Mucosa of gallbladder (tissue), 1 donor: ENCODE data around the gene SMIM9. TPM values are rescaled to one million over a fixed set of nuclear protein-coding genes. Genes with fewer than 3 reads are reported as not detected.
"Not testable (repeated sequence)": the region's sequence is repeated elsewhere in the genome, so short reads cannot be mapped to it uniquely, and the experiment has no call there.

Experiments
- DNase-seq: peaks from one replicate; pipeline ENCODE4 v3.0.0-alpha.2; 2020; ENCODE audit warnings: low spot score
- total RNA-seq: library from RNA; stranded (reverse); gene quantifications from one replicate; pipeline ENCODE4 v1.2.1, GENCODE V29; 2021
- donor health status: DM: no; HTN: no; CAD: no.

The SMIM9 gene
- total RNA-seq: not detected

DNA sequence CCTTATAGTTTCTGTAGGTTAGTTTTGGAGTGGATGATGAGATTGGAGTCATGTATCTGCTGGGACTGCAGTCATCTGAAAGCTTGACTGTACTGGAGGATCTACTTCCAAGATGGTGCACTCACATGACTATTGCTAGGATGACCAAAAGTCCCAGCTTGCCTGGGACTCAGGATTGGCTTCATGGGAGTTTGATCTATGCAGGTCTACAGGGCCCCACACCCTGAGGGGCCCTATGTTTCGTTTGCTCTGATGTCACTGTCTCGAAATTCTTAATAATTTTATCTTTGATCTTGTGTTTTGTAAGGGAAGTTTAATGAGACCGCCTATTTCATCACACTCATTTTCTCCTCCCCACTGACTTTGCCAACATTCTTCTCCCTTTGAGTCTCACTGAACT is at the start of gene SMIM9:
TSS of gene SMIM9 (minus strand) at position 101 of the 400 bp plus-strand sequence. CDS start 3,806 bp downstream, outside the sequence.
- no peak for DNase-seq

DNA sequence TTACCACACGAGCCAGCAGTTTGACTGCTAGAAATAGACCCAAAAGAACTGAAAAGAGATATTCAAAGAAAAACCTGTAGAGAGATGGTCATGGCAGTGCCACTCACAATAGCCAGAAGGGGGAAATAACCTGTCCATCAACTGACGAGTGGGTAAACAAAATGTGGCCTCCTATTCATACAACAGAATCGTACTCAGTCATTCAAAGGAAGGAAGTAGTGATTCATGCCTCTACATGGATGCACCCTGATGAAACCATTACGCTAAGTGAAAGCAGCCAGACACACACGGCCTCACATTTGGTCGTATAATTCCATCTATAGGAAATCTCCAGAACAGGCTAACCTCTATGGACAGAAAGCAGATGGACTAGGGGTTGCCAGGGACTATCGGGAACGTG is 49.6 kb upstream of the SMIM9 start:
- not testable (repeated sequence) for DNase-seq

DNA sequence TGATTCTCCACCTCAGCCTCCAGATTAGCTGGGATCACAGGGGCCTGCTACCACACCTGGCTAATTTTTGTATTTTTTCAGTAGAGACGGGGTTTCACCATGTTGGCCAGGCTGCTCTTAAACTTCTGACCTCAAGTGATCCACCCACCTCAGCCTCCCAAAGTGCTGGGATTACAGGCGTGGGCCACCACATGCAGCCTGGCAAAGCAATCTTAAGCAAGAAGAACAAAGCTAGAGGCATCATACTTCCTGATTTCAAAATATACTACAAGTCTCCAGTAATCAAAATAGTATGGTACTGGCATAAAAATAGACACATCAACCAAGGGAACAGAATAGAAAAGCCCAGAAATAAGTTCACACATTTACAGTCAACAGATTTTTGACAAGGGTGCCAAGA is 38.9 kb upstream of the SMIM9 start:
- DNase-seq: no peak

DNA sequence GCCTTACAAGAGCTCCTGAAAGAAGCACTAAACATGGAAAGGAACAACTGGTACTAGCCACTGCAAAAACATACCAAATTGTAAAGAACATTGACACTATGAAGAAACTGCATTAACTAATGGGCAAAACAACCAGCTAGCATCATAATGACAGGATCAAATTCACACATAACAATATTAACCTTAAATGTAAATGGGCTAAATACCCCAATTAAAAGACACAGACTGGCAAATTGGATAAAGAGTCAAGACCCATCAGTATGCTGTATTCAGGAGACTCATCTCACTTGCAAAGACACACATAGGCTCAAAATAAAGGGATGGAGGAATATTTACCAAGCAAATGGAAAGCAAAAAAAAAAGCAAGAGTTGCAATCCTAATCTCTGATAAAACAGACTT is 34.1 kb upstream of the SMIM9 start:
- DNase-seq: not testable (repeated sequence)

DNA sequence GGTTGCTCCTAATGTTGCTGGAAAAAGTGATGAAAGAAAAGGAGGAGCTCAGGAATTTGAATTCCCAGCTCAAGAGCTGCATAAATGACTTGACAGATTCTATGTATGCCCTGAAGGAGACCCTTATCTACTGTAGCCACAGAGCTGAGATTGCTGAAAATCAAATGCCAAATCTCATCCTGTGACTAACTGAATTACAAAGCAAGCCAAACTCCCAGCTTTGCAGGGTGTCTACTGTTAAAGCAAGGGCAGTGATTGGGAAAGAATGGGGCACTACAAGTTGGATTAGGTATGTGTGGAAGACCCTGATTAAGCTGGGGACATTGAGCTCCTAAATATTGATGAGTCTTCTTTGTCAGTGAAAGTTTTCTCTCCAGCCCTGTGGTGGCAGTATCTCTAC is 20.8 kb upstream of the SMIM9 start:
- no peak for DNase-seq

DNA sequence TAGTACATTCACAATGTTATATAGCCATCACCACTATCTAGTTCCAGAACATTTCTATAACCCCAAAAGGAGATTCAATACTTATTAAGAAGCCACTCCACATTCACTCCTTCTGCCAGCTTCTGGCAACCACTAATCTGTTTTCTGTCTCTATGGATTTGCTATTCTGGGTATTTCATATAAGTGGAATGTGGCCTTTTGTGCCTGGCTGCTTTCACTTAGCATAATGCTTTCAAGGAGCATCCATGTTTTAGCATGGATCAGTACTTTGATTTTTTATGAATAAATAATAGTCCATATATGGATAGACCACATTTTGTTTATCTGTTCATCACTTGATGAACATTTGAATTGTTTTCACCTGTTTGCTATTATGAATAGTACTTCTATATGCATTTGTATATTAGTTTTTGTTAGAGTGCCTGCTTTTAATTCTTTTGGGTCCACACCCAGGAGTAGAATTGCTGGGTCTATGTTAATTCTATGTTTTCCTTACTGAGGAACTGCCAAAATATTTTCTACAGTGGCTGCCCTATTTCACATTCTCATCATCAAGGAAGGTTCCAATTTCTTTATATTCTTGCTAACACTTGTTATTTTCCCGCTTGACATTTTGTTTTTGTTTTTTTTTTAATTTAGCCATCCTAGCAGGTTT is 16.6 kb upstream of the SMIM9 start:
- no peak for DNase-seq

DNA sequence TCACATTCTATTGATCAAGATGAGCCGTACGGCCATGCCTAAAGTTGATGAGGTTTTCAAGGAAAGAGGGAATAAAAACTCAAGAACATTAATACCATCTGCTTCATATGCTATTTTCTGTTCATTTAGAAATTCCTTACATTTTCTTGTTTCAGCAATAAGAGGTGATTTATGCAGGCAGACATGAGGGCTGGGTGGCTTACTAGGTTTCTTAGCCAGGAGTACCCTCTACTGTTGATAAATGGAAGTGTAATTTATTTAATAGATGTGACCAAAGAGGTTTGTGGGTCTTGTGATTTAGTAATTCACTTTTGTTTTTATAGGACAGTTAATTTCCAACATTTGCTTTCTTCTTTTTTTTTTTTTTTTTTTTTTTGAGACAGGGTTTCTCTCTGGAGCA is 6.4 kb upstream of the SMIM9 start:
- no peak for DNase-seq

DNA sequence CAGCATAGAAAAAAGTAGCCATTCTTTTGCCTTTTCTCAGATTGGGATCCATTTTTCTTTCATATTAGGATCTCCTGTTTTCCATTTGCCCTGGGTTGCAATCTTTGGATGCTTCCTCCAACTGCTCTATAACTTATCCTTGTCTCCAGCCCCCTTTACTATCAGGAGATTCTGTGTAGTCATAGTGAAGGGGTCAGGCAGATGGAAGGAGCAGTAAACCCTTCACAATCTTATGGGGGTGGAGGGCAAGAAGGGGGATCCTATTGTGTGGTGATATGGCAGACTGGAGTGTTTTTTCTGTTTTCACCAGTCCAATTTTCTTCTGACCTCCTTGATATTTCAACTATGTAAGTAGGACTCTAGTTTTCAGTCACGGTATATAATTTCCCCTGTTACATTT is 1.7 kb upstream of the SMIM9 start:
- DNase-seq: no peak

DNA sequence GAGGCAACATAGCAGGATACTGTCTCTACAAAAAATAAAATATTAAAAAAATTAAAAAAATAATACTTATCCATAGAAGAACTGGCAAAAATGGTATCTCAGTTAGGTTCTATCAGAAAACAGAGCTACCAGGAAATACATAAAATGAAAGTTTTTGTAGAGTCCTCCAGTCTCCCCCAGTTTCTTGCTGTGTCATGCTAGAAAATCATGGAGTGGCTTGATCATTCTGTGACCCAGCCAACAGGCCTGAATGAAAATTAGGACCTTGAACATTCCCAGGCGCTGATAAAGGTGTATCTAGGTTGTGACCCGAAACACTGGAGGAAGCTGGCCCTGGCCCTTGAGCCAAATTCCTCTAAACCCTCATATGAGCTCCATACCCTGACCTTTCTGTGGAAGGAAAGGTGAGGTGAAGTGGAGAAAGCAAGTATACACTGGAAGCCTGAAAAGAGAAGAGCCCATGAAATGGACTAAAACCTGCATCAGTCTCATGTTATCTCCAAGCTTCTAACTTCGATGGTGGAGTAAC is 652 bp downstream of the SMIM9 start:
- no peak for DNase-seq

DNA sequence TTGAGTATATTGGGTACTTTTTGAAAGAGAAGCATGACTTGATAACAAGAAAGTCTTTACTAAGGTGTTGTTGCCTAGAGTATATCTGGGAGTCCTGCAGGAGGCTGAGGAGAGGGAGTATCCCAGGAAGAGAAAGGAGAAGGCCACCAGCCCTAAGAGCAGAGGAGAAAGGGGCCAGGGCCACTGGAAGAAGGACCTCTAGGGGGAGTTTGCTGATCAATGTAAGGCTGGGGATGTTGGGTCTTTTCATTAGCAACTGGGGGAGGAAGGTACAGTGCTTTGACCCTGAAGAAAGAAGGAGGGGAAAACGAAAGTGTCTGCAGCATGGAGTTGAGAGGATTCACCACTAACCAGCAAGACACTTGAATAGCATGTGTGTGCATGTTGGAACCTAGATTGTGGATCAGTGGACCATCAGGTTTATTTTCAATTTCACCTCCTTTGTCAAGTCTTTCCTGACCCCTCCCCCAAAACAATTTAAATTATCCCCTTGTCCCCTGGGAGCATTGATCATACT is 4.5 kb downstream of the SMIM9 start:
- no peak for DNase-seq

DNA sequence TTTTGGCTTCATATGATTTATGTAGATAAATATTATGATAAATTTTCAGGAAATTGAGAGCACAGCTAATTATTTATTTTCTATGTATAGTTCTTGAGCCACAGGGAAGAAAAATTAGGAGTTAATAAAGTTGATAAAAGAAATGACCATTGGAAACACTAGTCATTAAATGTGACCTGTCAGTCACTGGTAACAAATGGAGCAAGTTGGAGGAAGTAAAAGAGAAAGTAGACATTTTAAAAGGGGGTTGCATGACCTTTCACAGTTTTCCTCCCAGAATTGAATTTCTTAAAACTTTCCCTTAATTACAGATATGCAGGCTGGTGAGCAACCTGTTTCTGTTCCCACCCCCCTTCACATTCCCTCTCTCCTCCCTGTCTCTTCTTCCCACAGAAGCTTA is 5.3 kb downstream of the SMIM9 start:
- no peak for DNase-seq

DNA sequence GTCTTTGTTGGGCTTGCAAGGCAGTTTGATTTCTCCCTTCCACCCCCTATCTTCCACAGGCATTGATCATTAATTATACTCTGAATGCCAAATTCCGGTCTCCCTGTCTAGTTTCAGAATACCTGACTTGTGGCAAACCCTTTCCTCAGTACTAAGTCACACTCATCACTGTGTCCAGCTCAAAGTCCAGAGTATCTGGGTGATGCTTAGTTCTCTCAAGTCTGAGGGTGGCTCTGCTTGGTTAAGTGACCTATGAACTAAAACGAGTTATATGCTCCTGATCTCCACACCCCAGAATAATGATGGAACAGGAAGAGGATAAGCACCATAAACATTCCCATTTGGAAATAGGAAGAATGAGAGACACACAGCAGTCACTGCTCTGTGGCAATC is 6.5 kb downstream of the SMIM9 start:
- no peak for DNase-seq

DNA sequence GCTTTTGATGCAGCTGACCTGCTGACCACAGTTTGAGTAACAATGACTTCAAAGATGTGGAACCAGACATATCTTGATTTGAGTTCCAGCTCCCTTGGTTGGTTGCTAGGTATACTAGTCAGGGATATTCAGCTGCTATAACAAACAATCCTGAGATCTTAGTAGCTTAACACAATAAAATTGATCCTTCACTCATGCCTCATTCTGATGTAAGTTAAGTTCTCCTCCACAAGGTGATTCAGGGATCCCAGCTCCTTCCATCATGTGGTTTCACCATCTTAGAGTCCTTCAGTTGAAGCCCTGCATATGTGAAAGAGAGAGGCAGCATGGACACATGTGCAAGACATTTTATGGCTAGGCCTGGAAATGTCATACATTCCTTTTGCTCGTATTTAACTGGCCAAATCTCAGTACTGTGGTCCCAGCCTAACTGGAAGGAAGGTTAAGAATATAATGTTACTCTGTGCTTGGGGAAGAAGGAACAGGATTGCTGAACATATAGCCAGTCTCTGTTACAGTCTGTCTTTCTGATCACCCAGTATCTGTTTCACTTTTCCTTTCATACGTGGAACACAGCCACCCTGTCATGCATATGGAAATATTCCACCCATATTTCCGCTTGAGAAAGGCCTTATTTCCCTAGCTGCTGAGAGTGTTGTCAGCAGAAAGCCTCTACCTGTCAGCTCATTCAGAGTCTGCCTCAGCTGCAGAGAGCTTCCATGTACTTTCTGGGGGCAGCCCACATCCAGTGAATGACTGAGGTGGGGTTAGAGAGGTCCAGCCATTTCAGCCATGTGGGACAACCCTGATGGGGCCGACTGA is 7.1 kb downstream of the SMIM9 start:
- DNase-seq: no peak

DNA sequence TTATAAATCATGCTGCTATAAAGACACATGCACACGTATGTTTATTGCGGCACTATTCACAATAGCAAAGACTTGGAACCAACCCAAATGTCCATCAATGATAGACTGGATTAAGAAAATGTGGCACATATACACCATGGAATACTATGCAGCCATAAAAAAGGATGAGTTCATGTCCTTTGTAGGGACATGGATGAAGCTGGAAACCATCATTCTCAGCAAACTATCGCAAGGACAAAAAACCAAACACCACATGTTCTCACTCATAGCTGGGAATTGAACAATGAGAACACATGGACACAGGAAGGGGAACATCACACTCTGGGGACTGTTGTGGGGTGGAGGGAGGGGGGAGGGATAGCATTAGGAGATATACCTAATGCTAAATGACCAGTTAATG is 8.9 kb downstream of the SMIM9 start:
- DNase-seq: not testable (repeated sequence)

DNA sequence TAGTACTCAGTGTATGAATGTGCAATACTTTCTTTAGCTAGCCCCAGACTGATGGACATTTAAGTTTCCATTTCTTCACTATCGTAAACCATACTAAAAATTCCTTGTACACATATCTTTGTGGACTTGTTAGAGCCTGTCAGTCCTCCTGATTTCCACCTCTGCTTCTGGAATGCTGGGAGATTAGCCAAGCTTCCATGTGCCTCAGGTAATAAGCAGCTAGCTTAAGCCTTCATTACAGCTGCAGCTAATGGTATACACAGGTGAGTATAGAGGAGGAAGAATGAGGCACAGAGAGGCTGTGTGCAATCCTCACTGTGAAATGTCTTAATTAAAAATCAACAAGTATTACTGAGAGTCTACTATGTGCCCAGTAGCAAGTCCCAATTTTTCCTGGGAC is 9.8 kb downstream of the SMIM9 start:
- no peak for DNase-seq

DNA sequence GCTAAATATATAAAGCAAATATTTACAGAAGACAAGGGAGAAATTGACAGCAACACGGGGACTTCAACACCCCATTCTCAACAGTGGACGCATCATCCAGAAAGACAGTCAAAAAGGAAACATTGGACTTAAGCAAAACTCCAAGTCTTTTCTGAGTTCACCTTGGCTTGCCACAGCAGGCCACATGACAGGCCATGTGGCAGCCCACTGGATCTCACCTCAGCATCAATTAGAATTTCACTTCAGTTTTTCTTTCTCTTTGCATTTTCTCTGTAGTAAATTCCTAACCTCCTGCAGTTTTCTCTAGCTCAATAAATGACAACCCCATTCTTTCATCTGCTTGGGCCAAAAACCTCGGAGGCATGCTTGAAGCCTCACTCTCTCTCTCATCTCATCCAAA is 12.4 kb downstream of the SMIM9 start:
- DNase-seq: no peak

DNA sequence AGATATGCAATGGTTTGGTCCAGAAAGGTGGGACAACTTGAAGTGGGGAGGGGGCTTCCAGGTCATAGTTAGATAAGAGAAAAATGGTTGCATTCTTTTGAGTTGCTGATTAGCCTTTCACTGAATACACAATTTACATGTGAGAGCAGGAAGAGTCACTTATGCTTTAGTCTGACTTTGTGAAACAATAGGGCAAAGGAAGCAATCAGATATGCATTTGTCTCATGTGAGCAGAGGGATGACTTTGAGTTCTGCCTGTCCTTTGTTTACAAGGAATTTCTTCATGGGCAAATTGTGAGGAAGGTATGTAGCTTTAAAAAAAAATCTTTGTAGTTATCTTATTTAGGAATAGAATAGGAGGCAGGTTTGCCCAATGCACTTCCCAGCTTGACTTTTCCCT is 12.9 kb downstream of the SMIM9 start:
- no peak for DNase-seq

DNA sequence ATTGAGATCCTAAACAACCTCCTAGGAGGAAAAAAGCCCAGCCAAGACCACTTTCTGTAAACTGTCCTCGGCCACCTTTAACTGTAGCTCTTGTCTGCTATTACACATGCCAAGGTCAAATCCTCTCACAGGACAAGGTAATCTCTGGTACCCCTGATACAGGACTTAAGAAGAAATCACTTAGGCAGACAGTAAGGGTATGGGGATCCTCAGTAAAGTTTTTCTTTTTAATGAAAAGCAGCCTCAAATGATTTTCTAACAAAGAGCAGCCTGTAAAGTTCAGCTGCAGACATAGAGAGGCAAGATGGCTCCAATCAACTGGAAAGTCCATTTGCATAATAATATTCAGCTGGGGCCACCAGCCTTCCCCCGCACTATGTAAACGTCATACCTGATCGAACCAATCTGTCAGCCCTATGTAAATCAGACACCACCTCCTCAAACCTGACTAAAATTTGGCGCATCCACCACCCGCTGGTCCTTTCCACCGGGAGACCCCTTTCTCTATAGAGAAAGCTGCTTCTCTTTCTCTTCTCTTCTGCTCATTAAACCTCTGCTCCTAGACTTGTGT is 14.6 kb downstream of the SMIM9 start:
- DNase-seq: no peak

DNA sequence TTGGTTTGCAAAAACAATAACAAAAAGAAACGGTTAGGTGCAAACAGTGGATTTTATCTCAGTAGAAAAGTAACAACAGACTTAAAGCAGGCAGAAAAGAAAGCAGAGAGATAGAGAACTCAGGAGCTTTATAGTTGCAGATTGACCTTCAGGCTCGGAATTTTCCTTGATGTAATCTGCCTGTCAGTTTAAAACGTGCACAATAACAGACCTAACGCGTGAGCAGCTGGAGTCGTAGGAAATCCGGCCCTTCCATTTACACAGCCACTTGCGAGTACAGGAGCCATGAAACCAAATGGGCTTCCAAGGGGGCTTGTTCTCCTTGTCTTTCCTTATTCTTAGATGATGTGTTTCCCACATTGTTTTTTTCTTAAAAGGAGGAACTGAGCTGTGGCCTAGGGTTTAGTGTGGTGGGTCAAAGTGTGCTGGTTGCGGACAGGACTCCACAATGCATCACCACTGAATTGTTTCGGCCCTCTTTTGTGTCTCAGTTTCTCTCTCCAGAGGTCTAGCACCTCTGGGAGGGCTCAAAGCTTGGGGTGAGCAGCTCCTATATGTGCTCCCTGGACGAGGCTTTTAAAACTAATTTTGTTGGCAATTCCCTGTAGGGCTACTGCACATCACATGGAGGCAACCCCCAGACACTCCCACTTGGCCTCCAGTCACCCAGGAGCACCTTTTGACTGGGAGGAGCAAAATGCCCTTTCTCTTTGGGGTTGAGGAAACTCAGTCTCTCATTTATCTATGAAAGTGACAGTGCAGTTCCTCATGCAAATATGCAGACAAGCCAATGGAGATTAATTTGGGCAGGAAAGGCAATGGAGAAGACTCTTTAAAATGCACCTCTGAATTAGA is 15.3 kb downstream of the SMIM9 start:
- no peak for DNase-seq

DNA sequence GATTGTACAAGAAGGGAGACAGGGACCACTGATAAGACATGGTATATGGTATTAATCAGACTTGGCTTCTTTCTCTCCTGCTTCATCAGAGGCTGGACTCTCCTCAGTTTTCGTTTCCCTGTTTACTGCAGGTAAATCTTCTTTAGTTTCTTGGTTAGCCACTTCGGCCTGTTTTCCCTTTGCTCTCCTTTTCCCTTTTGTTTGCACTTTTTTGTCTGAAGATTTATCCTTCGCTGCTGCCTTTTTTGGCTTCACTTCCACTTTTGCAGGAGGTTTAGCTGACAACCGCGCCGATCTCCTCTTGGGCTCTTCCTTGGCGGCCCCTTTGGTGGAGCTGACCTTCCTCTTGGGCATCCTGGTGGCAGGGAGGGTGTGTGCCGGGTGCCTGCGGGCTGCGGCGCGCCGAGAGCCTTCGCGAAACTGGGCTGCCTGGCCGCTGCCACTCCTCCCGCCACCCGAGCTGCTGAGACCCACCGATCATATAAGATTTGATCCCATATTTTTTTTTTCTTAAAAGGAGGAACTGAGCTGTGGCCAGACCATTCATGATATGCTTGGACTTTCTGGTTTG is 17.3 kb downstream of the SMIM9 start:
- DNase-seq: not testable (repeated sequence)

DNA sequence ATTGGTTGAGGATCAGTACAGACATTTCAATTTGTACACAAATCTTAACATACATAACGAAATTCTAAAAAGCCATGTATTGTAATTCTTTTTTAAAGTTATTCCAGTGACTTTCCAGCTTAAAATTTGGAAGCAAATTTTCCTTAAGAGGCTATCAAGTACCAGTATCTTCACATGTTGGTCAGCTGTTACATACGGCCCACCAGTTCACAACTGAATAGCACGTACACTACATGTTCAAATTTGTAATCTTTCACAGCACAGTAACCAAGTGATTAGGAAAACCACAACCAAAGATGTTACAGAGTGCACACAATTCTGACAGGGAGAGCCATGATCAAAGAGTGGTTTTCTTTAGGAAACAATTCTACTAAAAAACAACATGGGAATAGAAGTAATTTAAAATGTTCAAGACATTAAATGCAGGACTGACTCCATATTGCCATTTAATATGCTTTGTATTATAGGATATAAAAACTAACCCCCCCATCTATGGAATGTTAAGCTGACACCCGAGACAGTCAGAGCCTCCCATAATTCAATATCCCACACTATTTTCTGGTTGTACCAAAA is 18.1 kb downstream of the SMIM9 start:
- DNase-seq: not testable (repeated sequence)
